KMS-11 (cell line): ENCODE measurements around the gene ARHGEF7.

Experiments
- H2AFZ ChIP-seq: fragments of 200-600 bp; sonication (generic); 2 replicates; pipeline ENCODE4 v1.6.1; 2016; ENCODE audit warnings: antibody characterized with exemption, mixed run types, low read depth
- H3K27ac ChIP-seq: fragments of 200-600 bp; sonication (generic); 2 replicates; pipeline ENCODE4 v1.6.1; 2016; ENCODE audit warnings: mild to moderate bottlenecking, mixed run types
- H3K27me3 ChIP-seq: fragments of 200-600 bp; sonication (generic); 2 replicates; pipeline ENCODE4 v1.6.1; 2017; ENCODE audit warnings: mild to moderate bottlenecking, low read depth, mixed run types, moderate library complexity; ENCODE audit not compliant: insufficient read depth
- H3K36me3 ChIP-seq: fragments of 200-600 bp; sonication (generic); 2 replicates; pipeline ENCODE4 v1.6.1; 2017; ENCODE audit warnings: mild to moderate bottlenecking, mixed run types; ENCODE audit not compliant: insufficient read depth
- H3K4me1 ChIP-seq: fragments of 200-600 bp; sonication (generic); 2 replicates; pipeline ENCODE4 v1.6.1; 2016; ENCODE audit warnings: mild to moderate bottlenecking, low read depth, mixed run types; ENCODE audit not compliant: poor library complexity, severe bottlenecking
- H3K4me2 ChIP-seq: fragments of 200-600 bp; sonication (generic); 2 replicates; pipeline ENCODE4 v1.7.0; 2016; ENCODE audit warnings: mild to moderate bottlenecking, mixed run types
- H3K4me3 ChIP-seq: fragments of 200-600 bp; sonication (generic); IDR thresholded peaks from 2 replicates; pipeline ENCODE4 v1.6.1; 2017; ENCODE audit warnings: low read depth, low read length, mixed read lengths; ENCODE audit not compliant: insufficient read depth
- H3K79me2 ChIP-seq: fragments of 200-600 bp; sonication (generic); 2 replicates; pipeline ENCODE4 v1.6.1; 2016; ENCODE audit warnings: low read depth, mixed run types; ENCODE audit not compliant: insufficient read depth
- H3K9ac ChIP-seq: fragments of 200-600 bp; sonication (generic); 2 replicates; pipeline ENCODE4 v1.6.1; 2016; ENCODE audit warnings: mild to moderate bottlenecking, mixed run types
- H4K20me1 ChIP-seq: fragments of 200-600 bp; sonication (generic); 2 replicates; pipeline ENCODE4 v1.6.1; 2016; ENCODE audit warnings: mild to moderate bottlenecking, mixed run types; ENCODE audit not compliant: insufficient read depth
- CTCF ChIP-seq: fragments of 200-600 bp; sonication (generic); conservative IDR thresholded peaks from 2 replicates; pipeline ENCODE4 v1.6.1; 2017; ENCODE audit warnings: low read depth, mild to moderate bottlenecking, antibody characterized with exemption, low read length, moderate library complexity, mixed read lengths

Gene ARHGEF7

GRCh38 chr13:111287201-111287600 lies 172.1 kb downstream of the ARHGEF7 start:
- Histone ChIP-seq H3K27ac (no peak overlapping the region), H3K4me3 (no peak overlapping the region), H3K4me1 (no peaks in the 10 kb centered on the region), H4K20me1 (no peaks in the 10 kb centered on the region), H3K9ac (no peak overlapping the region), H3K27me3 (no peaks in the 10 kb centered on the region), H3K4me2 (no peak overlapping the region), H3K36me3 (no peaks in the 10 kb centered on the region), H3K79me2 (no peaks in the 10 kb centered on the region), H2AFZ (no peak overlapping the region)
- TF ChIP-seq CTCF = no peak

GRCh38 chr13:111288276-111288675 lies 173.2 kb downstream of the ARHGEF7 start:
- H3K4me2 ChIP-seq = no peak overlapping the region
- no peaks in the 10 kb centered on the region for H3K36me3 ChIP-seq
- H3K9ac ChIP-seq = no peak overlapping the region
- no peak for TF ChIP-seq CTCF
- no peaks in the 10 kb centered on the region for H3K79me2 ChIP-seq
- no peaks in the 10 kb centered on the region for H3K4me1 ChIP-seq
- H4K20me1 ChIP-seq = no peaks in the 10 kb centered on the region
- no peak overlapping the region for H3K27ac ChIP-seq
- no peaks in the 10 kb centered on the region for H3K27me3 ChIP-seq
- H3K4me3 ChIP-seq = no peak overlapping the region
- H2AFZ ChIP-seq = no peak overlapping the region

- Histone ChIP-seq H3K27ac (no peak overlapping the region), H3K4me3 (no peak overlapping the region), H4K20me1 (no peaks in the 10 kb centered on the region), H3K4me1 (no peaks in the 10 kb centered on the region), H3K36me3 (no peaks in the 10 kb centered on the region), H3K27me3 (no peaks in the 10 kb centered on the region), H3K9ac (no peak overlapping the region), H2AFZ (no peak overlapping the region), H3K79me2 (no peaks in the 10 kb centered on the region), H3K4me2 (no peak overlapping the region)
- TF ChIP-seq CTCF = no peak
Measured at GRCh38 chr13:111289251-111289650, 174.1 kb downstream of the ARHGEF7 start.

- H3K27ac ChIP-seq = no peak overlapping the region
- H2AFZ ChIP-seq = no peak overlapping the region
- H3K4me2 ChIP-seq = no peak overlapping the region
- no peaks in the 10 kb centered on the region for H3K36me3 ChIP-seq
- no peaks in the 10 kb centered on the region for H3K27me3 ChIP-seq
- no peaks in the 10 kb centered on the region for H3K79me2 ChIP-seq
- no peak for TF ChIP-seq CTCF
- H3K9ac ChIP-seq = no peak overlapping the region
- no peak overlapping the region for H3K4me3 ChIP-seq
- H3K4me1 ChIP-seq = peaks cover 13% of the 10 kb centered on the region
- no peaks in the 10 kb centered on the region for H4K20me1 ChIP-seq
Measured at GRCh38 chr13:111291908-111292307, 176.8 kb downstream of the ARHGEF7 start.
